Dermis microvascular lymphatic vessel endothelial cell (primary cell): Measurements from ENCODE around the gene FRK. TPM values are rescaled to one million over a fixed set of nuclear protein-coding genes. Genes with fewer than 3 reads are reported as not detected.
"Not testable (repeated sequence)": the region's sequence is repeated elsewhere in the genome, so short reads cannot be mapped to it uniquely, and the experiment has no call there.

Experiments
- DNase-seq, 2 donors: peaks; one replicate each; pipeline versions ENCODE4 v3.0.0 to v3.0.0-alpha.2; 2010; ENCODE audit warnings: low read depth in 2 of 2
- total RNA-seq: library from RNA; depleted of rRNA; stranded (reverse); fragments of >200 nt; gene quantifications from 2 replicates; pipeline ENCODE4 v1.2.1, GENCODE V29; 2014

Gene FRK
- total RNA-seq, 1 donor from 2014 or later, result under 0.01 TPM

DNA sequence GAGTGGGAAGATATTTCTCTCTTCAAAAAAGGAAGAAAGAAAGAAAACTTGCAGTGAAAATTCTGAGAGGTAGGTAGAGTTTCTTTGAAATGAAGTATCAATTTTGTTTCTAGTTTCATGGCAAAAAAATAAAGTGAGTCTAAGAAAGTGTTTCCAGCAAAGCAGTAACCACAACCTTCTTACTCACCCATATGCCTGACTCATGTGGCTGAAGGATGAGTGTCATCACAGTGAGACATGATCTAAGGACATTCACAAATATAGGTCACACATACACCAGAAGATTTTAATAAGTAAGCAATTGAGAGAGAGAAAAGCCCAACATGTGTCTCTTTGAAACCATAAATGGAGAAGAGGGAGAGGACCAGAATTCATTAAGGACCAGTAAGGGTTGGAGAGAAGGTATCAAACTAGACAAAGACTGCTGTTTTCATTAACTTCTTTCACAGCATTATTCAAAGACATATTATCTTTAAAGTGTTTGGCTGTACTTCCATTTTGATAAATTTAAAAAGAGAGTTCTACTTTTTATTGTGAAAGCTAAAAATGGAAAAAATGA is 169.5 kb downstream of the FRK start:
- DNase-seq, result no peak

DNA sequence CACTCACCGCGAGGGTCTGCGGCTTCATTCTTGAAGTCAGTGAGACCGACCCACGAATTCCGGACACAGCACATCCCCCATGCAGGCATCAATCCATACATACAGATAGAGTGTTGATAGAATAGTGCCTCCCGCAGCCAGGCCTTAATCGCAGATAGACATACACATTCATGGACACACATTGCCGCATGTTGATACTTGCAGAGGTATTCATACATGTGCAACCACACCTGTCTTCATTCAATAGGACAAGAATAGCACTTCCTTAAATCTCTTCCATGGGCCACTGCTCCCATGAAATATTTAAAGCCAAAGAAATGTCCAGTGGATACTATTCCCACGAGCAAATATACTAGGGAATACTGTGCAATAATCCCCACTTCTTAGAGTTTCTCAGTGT is 170.5 kb downstream of the FRK start:
- no peak for DNase-seq

DNA sequence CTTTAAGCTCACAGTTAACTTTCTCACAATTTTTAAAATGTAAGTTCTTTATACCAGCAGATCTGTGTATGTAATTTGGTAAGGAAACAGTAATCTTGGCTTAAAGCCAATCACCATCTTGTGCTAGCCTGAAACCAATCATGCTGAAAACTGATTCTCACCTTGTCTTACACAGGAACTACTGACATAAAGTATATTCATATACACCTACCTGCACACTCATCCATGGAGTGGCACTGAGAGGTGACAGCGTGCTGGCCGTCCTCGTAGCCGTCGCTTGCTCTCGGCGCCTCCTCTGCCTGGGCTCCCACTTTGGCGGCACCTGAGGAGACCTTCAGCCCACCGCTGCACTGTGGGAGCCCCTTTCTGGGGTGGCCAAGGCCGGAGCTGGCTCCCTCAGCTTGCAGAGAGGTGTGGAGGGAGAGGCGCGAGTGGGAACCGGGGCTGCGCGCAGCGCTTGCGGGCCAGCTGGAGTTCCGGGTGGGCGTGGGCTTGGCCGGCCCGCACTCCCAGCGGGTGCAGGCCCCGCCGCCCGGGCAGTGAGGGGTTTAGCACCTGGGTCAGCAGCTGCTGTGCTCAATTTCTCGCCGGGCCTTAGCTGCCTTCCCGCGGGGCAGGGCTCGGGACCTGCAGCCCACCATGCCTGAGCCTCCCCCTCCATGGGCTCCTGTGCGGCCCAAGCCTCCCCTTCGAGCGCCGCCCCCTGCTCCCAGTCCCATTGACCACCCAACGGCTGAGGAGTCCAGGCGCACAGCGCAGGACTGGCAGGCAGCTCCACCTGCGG is 171.8 kb downstream of the FRK start:
- DNase-seq, result not testable (repeated sequence)

DNA sequence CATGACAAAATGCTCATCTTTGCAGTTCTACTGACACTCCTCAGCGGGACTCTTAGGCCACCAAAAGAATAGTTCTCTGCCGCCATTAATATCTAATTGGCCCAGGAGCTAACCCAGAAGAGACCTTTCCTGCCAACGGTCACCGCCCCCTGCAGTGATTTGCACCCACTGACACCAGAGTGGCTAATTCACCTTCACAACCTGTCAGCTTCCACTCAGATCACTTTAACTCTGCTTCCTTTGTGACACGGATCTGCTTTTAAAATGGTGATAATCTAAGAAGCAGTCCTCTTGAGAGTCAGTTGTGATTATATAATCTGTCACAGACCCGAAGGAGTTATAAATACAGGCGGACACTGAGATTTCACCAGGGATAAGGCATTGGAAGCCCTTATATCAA is 172.8 kb downstream of the FRK start:
- no peak for DNase-seq

DNA sequence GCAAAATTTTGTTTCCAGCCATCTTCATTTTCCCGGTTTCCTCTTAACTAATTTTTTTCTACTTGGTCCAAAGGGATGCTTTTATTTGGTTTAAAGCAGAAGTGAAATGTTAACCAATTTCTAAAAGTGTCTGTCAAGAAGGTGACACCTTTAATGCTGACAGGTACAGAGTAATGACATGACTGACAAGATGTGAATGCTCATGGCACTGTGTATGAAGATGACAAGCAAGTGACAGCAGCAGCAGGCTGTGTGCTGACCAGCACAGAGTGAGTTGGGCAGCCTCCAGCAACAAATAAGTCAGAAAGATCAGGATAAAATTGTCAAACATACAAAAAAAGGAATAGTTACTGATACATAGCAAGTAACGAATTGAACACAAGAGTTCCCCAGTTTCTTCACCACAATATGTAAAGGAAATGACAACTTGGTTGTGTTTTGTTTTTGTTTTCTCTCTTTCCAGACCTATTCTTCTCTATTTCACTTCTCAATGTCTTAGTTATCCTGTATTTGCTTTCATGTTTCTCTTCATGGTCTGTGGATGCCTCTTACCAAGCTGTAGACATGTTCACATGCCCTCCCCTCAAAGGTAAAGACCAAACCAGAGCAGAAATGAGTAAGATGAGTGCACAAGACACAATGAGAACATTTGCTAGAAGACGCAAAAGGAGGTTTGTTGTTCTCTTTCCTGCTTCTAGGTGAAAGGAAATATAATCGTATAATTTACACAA is 174.9 kb downstream of the FRK start:
- DNase-seq, result no peak

DNA sequence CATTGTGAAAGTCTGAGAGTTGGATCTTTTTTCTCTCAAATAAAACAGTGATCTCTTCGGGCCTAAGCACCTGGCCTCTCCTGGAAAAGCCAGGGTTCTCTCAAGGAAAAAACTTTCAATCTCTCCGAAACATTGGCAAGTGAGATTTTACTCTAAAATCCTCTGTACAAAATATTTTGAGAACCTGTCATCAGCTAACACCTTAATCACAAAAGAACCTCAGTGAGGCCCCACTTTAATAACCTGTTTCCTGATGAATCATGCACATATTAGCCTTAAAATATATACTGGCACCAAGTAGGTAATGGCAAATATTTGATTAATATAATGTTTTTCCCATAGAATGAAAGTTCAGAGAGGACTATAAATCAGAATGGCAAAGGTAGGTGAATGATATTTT is 177.9 kb downstream of the FRK start:
- no peak for DNase-seq

DNA sequence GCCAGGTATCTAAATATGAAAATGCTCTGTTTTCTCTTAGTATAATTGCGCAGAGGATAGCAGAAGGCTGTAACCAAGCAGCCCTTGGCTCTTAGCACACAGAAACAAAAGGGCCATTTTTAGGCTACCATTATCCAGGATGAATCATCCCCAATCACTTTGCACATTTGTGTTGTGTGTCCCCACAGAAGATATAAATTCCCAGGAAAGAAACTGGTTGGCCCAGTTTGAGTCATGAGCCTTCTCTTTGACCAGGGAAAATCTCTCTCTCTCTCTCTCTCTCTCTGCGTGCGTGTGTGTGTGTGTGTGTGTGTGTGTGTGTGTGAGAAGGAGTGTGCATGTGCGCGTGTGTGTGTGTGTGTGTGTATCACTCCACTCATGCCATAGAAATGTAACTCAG is 178.5 kb downstream of the FRK start:
- DNase-seq, result no peak

Other genes starting within 250 kb of the FRK start
- 3.2 and 4.9 TPM in 2 replicates for gene NT5DC1, start 40.0 kb upstream of the FRK start, total RNA-seq
- gene COL10A1, start 65.2 kb upstream of the FRK start, total RNA-seq, result not detected in 2 replicates
- 5.9 and 9.2 TPM in 2 replicates for gene TSPYL4, start 193.2 kb upstream of the FRK start, total RNA-seq
- 54.9 and 65.7 TPM in 2 replicates for gene TSPYL1, start 219.0 kb upstream of the FRK start, total RNA-seq